ENCODE measurements around the gene EVX1.

- TF ChIP-seq POLR2A (IDR thresholded peaks at IDR 0.05) (no peak), CTCF (IDR thresholded peaks at IDR 0.05) (no peak)
Observed at GRCh38 chr7:27237735-27238334, 4.8 kb upstream of the EVX1 start.

Measured in Peyer's patch (tissue), 4 donors.